GM18909 (cell line): Measurements from ENCODE around the gene TCAIM.

Source experiments
- ATAC-seq: cut with Tn5 transposase; IDR thresholded peaks from one replicate; pipeline ENCODE4 v1.9.1; 2021; ENCODE audit warnings: mild to moderate bottlenecking; ENCODE audit not compliant: unreplicated experiment, poor library complexity

The TCAIM gene, protein sequence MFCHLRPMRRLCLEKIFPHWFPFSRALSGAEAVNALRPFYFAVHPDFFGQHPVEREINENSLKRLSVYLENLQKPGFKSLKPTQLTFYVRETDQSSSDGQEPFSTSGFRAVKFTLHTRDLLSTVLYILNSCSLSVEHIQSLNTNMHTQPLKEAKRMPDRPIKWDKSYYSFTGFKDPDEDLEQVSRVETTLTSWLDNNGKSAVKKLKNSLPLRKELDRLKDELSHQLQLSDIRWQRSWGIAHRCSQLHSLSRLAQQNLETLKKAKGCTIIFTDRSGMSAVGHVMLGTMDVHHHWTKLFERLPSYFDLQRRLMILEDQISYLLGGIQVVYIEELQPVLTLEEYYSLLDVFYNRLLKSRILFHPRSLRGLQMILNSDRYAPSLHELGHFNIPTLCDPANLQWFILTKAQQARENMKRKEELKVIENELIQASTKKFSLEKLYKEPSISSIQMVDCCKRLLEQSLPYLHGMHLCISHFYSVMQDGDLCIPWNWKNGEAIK

DNA sequence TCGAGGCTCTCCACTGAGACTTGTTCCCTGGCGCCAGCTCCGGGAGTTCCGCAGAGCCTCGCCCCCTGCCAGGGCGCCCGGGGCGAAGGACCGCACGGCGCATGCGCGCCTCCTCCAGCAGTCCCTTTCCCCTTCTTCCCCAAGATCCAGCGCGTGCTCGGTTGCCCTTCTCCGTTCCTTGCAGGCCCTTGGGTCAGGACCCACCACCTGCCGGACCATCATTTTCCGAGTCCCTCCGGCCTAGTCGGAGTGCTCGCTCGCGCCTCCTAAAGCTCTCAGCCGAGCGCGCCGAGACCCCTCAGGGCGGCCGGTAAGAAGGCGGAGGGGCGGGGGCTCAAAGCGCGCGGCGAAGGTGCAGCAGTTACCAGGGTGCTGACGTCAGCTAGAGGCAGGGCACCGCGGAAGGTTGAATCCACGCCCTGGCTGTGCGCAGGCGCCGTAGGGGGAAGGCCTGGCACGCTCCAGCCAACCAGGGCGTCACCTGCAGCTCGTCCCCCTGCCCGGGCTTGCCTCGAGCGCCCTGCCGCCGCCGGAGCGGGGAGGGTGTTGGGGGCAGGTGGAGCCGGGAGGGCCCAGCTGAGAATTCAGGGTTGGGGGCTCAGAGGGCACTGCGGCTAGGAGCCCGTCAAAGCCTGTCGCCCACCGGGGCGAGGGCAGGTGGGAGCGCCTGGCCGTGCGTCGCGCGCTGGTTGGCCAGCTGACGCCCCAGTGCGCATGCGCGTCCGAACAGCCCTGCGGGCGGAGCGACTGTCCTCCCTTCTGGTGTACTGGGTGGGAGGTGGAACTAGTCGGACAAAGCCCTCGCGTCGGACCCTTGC lies at the start of gene TCAIM:
Gene TCAIM, plus strand, starts transcription at position 757 of the 818 bp plus-strand sequence. CDS start 16,017 bp downstream, outside the sequence.
- peak; percentile 96 for ATAC-seq

DNA sequence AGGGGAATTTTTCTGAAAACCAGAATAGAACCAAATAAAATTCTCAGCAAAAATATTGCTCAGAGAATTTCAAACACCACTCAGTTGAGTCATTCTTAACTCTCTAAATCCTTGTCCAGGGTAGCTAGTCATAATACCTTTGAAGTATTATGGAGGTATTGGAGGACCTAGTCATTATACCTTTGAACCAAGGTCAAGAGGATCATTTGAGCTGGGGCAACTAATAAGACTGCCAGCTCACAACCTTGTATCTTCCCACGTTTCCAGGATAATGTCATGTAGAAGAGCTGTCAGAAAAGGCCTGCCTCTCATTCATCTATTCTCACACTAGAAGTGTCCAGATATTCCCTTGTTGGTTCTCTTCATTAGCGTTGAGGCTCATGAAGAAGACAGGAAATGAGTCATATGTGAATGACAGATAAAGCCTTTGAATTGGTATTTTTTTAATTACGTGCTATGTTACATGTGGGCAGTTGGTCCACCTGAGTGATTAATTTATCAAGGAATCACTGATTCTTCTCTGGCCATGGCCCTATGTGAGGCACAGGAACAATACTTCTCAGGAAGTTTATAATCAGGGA lies 48.6 kb upstream of the TCAIM start:
- ATAC-seq, result no peak

DNA sequence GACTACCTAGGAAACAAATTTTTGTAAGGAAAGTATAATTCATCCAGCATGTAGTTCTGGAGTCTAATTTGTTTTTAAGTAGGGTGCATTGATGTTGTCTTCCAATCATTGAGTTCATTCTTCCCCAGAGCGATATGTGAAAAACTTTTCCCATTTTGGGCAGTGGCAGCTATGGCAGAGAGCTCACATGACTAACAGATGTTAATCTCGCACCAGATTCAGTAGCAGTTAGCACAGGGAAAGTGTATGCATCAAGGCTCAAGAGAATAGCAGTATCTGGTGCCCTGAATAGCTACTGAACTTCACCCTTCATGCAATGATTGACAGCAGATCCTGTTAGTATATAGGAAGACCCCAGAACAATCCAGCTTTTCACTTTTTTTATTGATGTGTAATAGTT lies 46.3 kb upstream of the TCAIM start:
- no peak for ATAC-seq

DNA sequence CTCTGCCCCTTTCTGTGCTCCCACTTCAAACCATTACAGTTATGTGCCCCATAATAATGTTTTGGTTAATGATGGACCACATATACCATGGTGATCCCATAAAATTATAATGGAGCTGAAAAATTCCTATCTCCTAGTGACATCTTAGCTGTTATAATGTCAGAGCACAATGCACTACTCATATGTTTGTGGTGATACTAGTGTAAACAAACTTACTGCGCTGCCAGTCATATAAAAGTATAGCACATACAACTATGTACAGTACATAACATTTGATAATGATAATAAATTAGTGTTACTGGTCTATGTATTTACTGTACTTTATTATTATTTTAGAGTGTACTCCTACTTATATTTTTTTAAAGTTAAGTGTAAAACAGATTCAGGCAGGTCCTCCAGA lies 45.6 kb upstream of the TCAIM start:
- ATAC-seq, result no peak

DNA sequence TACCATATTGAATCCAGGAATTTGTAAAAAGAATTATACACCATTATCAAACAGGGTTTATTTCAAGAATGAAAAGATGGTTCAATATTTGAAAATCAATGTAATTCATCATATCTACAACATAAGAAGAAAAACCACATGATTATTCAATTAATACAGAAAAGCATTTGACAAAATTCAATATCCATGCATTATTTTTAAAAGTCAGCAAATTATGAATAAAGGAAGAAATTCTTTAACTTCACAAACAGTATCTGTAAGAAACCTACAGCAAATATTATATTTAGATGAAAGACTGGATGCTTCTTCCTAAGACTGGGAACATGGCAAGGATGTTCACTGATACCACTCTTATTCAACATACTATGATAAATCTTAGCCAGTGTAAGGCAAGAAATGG lies 41.3 kb upstream of the TCAIM start:
- ATAC-seq, result no peak

DNA sequence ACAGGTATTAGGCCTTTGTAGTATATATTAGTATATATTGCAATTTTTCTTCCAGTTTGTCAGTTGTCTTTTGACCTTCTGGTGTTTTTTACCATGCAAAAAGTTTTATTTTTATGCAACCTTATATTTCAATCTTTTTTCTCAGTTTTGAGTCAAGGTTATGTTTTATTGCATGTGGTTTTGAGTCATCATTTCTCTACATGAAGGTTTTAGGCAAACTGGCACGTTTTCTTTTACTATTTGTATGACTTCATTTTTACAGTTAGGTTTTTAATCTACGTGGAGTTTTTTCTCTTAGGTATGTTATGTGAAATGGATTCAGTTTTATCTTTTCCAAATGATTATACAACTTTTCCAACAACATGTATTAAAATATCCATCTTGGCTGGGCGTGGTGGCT lies 36.8 kb upstream of the TCAIM start:
- no peak for ATAC-seq

DNA sequence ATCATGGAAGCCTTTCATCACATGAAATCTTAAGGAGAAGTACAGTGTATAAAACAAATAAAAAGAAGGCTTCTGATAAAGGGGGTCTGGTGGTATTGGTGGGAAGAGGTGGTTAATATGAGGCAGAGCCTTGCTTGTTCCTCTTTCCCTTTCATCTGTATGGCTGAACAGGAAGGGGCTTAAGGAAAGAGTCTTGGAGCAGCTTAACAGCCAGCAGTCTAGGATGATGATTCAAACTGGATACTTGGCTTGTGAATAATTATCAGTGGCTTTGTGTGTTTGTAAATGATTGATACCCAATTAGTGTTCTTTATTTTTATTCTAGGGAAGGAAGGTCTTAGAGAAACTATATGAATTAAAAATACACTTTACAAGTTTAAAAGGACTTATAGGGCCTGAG lies 29.1 kb upstream of the TCAIM start:
- no peak for ATAC-seq

DNA sequence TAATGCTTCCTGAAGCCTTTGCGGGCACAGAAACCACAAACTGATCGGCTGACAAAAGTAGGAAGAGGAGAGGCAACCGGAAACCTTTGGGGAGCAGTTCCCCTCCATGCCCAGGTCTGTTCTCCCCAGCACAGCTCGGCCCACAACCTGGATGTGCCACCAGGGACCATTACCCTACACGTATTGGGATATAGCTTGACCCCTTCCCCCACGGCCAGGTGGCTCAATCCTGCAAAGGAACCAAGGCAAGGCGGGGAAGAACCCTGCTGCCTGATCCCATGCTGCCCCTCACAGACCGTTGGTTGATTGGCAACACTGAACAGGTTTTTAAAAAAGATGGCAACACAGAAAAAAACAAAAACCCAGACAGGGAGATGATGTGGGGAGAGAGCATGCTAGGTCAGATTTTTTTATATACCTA lies 19.7 kb upstream of the TCAIM start:
- ATAC-seq, result no peak

DNA sequence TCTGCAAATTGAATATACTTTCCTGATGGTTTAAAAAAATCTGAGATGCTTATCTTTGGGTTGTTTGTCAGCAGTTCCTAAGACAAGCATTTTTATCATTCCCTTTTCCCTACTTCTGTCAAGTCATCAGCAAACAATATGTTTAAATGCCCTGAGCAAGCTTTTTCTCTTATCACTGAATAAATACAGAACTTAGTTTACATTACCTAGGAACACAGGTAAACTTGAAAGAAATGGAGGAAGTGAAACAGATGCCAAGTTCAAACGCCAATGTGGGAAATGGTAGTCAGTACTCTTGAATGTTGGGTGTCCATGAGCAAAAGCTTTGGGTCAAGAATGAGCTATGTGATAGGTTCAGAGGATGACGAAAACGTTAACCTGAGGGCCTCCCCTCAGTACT lies 17.2 kb upstream of the TCAIM start:
- no peak for ATAC-seq

DNA sequence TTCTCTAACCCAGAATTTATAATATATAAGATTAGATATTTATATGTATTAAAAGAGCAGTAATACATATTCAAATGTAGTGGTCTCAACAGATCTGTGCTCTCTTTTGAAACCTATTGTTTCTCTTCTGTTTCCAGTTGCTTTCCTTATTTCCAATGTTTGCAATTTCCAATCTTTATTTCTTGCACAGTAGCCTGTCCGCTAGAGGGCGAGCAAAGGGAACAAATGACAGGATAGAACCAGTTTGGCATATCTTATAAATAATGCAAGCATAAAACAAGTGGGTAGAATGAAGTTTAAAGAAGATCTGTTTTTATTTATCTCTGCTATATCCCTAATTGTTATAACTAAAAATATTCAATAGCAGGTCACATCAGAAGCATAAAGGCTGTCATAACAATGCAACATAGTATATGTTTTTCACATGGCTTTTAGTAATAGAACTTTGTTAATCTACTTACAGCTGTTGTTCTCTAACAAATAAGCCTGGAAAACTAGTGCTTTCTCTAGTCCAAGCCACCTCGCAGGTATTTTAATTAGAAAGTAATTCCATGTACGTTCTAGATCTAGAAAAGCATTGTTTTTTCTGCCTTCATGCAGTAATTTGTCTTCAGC lies 15.1 kb upstream of the TCAIM start:
- no peak for ATAC-seq

DNA sequence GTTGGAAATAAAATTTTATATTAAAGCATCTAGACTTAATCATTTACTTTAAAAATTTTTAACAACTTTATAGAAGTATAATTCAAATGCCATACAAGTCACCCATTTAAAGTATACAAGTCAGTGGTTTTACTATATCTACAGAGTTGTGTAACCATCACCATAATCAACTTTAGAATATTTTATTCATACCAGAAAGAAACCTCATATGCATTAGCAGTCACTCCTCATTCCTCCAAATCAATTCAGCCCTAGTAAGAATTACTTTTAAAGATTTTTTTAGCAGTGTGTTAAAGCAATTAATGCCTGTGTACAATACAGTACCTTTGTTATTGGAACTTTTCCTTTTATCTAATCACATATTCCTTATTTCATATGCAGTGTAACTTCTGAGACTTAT lies 14.0 kb upstream of the TCAIM start:
- ATAC-seq, result no peak

DNA sequence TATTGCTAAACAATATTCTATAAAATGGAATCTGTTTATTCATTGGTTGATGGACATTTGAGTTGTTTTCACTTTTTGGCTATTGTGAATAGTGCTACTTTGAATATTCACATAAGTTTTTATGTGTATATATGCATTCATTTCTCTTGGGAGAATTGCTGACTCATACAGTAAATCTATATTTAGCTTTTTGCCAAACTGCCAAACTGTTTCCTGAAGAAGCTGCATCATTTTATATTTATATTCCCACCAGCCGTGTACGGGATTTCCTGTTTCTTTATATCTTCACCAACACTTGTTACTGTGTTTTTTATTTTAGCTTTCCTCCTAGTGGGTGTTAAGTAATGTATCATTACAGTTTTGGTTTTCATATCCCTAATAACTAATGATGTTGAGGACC lies 12.5 kb upstream of the TCAIM start:
- no peak for ATAC-seq

DNA sequence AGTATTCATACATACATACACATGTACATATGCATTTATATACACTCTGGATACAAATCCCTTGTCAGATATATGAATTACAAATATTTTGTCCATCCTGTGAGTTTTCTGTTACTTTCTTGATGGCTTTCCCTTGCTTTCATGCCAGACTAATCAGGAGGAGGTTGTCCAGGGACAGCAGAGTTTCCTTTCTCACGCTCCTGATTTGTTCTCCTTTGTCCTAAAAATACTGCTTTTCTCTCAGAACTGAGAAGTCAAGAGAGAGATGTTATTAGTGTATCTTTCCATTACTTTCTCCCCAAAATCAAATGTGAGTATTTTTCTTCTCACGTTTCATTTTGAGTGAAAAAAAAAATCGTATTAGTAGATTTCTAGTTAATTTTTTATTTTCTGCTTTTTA lies 12.1 kb upstream of the TCAIM start:
- no peak for ATAC-seq

DNA sequence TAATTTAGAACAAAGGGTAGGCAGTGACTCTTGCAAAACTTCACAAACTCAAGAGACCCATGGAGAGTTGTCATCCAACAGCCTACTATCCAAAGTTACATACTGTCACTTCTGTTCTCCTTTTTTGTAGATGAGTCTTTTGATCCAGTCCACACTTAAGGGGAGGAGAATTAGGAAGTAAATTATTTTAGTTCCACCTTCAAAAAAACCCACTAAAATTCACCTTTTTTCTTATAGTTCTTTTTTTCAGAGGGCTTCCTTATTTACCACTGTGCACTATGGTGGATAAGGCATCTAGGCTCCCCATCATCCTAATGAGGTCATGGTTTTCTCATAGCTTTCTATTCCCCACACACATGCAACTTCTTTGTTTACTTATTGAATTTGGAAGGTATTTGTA lies 8.6 kb upstream of the TCAIM start:
- no peak for ATAC-seq

DNA sequence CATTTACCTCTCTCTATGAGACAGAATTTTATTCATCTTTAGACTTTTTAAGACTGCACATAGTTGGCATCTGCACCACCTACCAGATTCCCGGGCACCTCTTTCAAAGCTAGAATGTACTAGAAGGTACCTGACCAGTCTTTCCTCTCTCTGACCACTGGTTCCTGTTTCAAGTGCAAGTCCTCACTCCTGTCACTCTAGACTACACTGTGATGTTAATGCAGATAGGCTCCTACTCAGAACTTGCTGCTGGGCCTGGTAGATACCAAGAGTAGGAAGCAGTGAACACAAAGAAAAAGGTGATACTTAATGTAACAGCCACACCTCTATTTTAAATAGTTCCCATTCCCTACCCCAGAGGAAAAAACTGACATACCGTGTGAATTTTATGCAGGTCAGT lies 8.1 kb upstream of the TCAIM start:
- ATAC-seq, result no peak

DNA sequence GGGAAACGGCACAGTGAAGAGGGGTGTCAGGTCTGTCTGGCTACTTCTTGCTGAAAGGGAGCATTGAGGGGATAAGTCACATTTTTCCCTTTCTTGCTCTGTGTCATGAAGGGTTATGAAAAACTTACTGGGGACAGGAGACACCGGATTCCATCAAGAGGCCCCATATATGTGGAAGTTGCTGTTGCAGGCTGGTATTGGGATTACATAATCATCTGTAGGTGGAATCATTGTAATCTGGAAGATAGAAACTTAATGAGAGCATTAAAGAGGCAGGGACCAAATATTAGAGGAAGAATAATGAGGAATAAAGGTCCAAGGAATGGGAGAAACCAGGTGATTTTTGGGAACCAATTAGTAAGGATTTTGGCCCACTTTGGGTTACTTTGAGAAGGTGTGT lies 4.2 kb upstream of the TCAIM start:
- no peak for ATAC-seq

DNA sequence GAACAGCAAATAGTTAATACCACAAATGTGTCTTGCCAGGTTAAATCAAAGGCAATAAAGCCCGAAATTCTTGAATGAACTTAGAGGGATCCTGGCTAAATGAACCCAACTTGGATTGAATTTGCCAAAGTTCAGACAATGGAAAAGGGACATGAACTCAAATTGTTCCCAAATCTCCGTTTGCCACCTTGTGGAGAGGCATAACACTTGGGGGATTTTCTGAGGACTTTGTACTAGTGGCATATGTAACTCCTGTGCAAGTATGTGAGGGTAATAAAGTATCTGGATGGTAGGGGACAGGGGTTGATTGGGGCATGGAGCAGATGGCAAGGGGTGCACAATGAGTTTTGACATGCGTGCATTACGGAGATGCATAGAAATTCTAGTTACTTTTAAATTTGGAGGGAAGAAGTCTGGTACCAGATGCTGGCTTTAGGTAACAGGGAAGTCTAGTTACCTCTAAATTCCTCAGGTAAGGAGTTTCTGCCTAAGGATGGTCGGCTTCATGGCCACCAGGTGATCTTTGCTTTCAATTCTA lies 1.2 kb upstream of the TCAIM start:
- ATAC-seq, result no peak

DNA sequence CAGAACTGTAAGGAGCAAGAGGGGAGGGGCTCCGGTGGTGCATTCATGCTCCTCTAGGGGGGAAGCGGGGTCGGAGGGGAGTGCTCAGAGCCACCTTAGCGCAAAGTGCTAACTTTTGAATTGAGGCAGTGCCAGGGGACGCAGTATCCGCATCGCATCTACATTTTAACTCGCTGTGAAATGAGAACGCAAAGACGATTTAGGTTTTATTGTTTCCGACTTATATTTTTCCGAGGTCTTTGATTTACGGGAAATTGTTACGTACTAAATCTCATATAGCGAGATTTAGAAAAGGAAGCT lies 212 bp downstream of the TCAIM start:
- ATAC-seq, result no peak

DNA sequence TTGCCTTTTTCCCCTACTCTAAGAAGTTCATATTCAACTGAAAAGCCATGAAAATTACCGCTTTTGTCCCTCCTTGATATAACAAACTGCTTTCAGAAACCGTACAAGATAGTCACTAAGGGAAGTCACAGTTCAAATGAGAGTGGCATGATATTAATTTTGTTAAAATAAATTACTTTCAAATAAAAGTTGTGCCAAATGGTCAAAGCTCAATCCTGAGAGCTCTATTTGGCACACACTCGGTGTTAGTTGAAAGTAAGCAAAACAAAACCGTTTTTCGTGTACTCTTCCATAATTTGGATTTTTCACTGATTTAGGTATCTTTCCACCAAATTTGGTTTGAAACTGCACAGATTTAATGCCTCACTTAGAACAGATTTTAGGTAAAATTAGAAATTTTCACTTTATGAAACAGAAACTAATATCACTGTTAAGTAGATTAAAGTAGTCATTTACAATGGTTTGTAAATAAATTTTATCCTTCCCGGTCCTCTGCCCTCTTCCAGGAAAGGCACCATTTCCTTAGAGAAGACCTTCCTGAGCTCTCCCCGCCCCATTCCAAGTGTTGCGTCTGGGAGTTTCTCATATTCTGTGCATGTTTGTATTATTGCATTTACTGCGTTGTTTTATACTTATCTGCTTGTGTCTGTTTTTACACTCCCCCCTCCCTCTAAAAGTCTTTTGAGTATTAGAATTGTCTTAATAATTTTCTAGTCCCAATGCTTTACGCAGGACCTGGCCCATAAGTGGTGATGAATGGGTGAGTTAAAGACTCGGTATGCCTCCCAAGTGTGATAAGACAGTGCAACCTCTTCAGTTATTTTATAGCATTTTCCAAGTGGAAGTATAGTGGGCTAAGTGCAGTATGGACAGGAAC lies 853 bp downstream of the TCAIM start:
- no peak for ATAC-seq

DNA sequence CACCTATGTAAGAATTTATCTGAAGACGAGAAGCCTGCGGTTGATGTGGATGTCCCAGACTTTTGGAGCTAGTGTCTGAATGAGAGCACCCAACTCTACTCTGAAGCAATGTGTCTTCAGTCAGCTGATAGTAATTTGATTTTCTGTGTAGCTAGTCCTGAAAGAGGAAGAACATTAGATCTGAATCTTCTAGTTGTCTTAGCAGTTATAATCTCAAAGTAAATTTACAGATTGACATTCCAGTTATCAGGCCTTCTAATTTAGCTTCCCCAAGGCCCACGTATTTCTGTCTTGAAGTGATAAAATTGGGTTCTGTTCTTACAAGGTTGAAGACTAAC lies 1.5 kb downstream of the TCAIM start:
- ATAC-seq, result no peak
